Esophagus squamous epithelium (tissue), 5 donors: ENCODE measurements around the gene CEP162. TPM values are rescaled to one million over a fixed set of nuclear protein-coding genes. Genes with fewer than 3 reads are reported as not detected.
"Not testable (repeated sequence)": the region's sequence is repeated elsewhere in the genome, so short reads cannot be mapped to it uniquely, and the experiment has no call there.

ENCODE experiments used
- DNase-seq: peaks from one replicate; lab custom pipeline; 2025; lab: John Stamatoyannopoulos, UW
- H3K27ac ChIP-seq, 4 donors: fragments of 200-600 bp; sonication (generic); one replicate each; pipeline ENCODE4 v1.5.1; 2016 to 2019; ENCODE audit warnings: mild to moderate bottlenecking in 1 of 4
- H3K27me3 ChIP-seq, 4 donors: fragments of 200-600 bp; sonication (generic); 1 replicate in 3 of 4; 2 replicates in 1 of 4; pipeline versions ENCODE4 v1.5.1 to v1.6.0; 2017 to 2021; ENCODE audit warnings: antibody characterized with exemption in 1 of 4
- H3K36me3 ChIP-seq, 3 donors: fragments of 200-600 bp; sonication (generic); one replicate each; pipeline ENCODE4 v1.5.1; 2016 to 2019
- H3K4me1 ChIP-seq, 3 donors: fragments of 200-600 bp; sonication (generic); one replicate each; pipeline ENCODE4 v1.5.1; 2017 to 2019
- H3K4me3 ChIP-seq, 4 donors: fragments of 200-600 bp; sonication (generic); 1 replicate in 3 of 4; 2 replicates in 1 of 4; pipeline ENCODE4 v1.5.1; 2016 to 2019; ENCODE audit warnings: mild to moderate bottlenecking in 2 of 4, moderate library complexity in 1 of 4
- H3K9me3 ChIP-seq, 3 donors: fragments of 200-600 bp; sonication (generic); one replicate each; pipeline ENCODE4 v1.5.1; 2016 to 2019
- POLR2A ChIP-seq, 4 donors: fragments of 450-650 bp; IDR thresholded peaks; one replicate each; pipeline ENCODE4 v1.6.1; 2017; ENCODE audit warnings: antibody characterized with exemption in 4 of 4, mild to moderate bottlenecking in 4 of 4, moderate library complexity in 3 of 4
- WGBS, 2 donors: methylation state at CpG; one replicate each; pipeline ENCODE4 v1.1.5; 2018; 5-methylcytosine and 5-hydroxymethylcytosine counted together
- intact Hi-C: fragments of 100-400 bp; cut with DNase I; formaldehyde crosslinking; loops from one replicate; pipeline ENCODE4 v1.15.0; 2022
- total RNA-seq, 4 donors: library from RNA; depleted of rRNA; stranded (reverse); fragments of >200 nt; gene quantifications; one replicate each; pipeline ENCODE4 v1.1.0, GENCODE V29; 2016
- TF ChIP-seq, protein P1 (sequence below), 6 experiments: fragments of 450-650 bp in 4 of 6; fragments of 200-600 bp in 2 of 6; sonication (generic) in 2 of 6; IDR thresholded peaks; one replicate each; pipeline ENCODE4 v1.5.1; 2016 to 2019; ENCODE audit warnings: antibody characterized with exemption in 6 of 6, mild to moderate bottlenecking in 4 of 6, moderate library complexity in 4 of 6
- donor health status: DM: yes; HTN: yes; CAD: no.

The CEP162 gene
- total RNA-seq, 4 donors from 2014 or later, result 2.9 to 6.4 (median 4.5) TPM

DNA sequence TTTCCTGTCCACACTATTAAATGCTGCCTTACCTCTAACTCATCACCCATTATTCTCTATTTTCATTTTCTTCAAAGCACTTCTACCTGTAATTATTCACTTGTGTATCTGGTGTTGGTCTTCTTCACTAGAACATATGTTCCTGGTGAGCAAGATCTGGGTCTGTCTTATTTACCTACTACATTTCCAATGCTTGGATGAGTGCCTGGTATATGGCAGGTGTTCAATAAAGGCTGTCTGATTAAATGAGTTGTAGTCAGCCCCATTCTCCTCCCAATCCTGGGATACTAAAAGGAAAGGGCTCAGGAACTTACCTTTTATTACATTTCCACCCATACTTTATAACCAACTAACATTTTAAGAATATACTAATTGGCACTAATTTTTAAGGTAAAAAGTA, 61.0 kb downstream of the CEP162 start:
- H3K36me3 ChIP-seq, result peaks cover 0 to 49% (median 0%) of the 10 kb centered on the region in 3 donors
- no peak overlapping the region for H3K27ac ChIP-seq
- H3K9me3 ChIP-seq, result no peaks in the 10 kb centered on the region
- no peak overlapping the region for H3K4me3 ChIP-seq
- no peaks in the 10 kb centered on the region for H3K27me3 ChIP-seq
- intact Hi-C loops, result no loop called here
- no peak for DNase-seq
- H3K4me1 ChIP-seq, result no peaks in the 10 kb centered on the region
- TF ChIP-seq POLR2A (IDR thresholded peaks at IDR 0.05), result no peak
- TF ChIP-seq, protein P1, sequence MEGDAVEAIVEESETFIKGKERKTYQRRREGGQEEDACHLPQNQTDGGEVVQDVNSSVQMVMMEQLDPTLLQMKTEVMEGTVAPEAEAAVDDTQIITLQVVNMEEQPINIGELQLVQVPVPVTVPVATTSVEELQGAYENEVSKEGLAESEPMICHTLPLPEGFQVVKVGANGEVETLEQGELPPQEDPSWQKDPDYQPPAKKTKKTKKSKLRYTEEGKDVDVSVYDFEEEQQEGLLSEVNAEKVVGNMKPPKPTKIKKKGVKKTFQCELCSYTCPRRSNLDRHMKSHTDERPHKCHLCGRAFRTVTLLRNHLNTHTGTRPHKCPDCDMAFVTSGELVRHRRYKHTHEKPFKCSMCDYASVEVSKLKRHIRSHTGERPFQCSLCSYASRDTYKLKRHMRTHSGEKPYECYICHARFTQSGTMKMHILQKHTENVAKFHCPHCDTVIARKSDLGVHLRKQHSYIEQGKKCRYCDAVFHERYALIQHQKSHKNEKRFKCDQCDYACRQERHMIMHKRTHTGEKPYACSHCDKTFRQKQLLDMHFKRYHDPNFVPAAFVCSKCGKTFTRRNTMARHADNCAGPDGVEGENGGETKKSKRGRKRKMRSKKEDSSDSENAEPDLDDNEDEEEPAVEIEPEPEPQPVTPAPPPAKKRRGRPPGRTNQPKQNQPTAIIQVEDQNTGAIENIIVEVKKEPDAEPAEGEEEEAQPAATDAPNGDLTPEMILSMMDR (IDR thresholded peaks at IDR 0.05), result no peak

GRCh38 chr6:84164328-84164727, 63.1 kb downstream of the CEP162 start:
- H3K9me3 ChIP-seq, H3K27me3 ChIP-seq, DNase-seq, H3K27ac ChIP-seq, H3K4me1 ChIP-seq, H3K4me3 ChIP-seq, intact Hi-C loops: not testable (repeated sequence)
- peaks cover 0 to 46% (median 0%) of the 10 kb centered on the region in 3 donors for H3K36me3 ChIP-seq
- WGBS, 2 donors, result 97 to 100% methylated on average over 3 of the region's 3 CpGs

DNA sequence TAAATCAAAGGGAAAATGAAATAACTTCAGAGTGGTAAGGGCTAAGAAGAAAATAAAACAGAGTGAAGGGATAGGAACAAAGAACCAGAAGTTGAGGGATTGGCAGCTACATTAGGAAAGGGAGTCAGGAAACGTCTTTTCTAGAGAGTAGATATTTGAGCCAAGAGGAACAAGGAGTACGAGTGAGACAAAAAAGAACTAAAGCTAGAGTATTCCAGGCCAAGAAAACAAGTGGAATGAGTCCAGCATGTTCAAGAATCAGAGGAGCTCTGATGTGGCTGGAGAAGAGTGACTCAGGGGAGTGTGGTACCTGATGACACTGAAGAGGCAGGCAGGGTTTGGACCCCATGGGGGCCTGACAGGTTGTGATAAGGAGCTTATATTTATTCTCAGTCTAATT, 66.3 kb downstream of the CEP162 start:
- Histone ChIP-seq H3K27me3 (no peaks in the 10 kb centered on the region), H3K4me1 (no peaks in the 10 kb centered on the region), H3K9me3 (no peaks in the 10 kb centered on the region), H3K4me3 (no peak overlapping the region), H3K27ac (no peak overlapping the region), H3K36me3 (peaks cover 0 to 43% (median 0%) of the 10 kb centered on the region in 3 donors)
- TF ChIP-seq, protein P1 (IDR thresholded peaks at IDR 0.05), result no peak
- intact Hi-C loops, result no loop called here
- DNase-seq, result no peak
- 30 to 46% methylated on average over 2 of the region's 2 CpGs for WGBS, 2 donors

- Histone ChIP-seq H3K4me1 (no peaks in the 10 kb centered on the region), H3K9me3 (no peaks in the 10 kb centered on the region), H3K4me3 (no peak overlapping the region), H3K27ac (no peak overlapping the region), H3K27me3 (no peaks in the 10 kb centered on the region), H3K36me3 (peaks cover 0 to 52% (median 6%) of the 10 kb centered on the region in 3 donors)
- no peak for TF ChIP-seq POLR2A (IDR thresholded peaks at IDR 0.05)
- TF ChIP-seq, protein P1 (IDR thresholded peaks at IDR 0.05), result no peak
- intact Hi-C loops, result no loop called here
- 70 to 83% methylated on average over 4 of the region's 4 CpGs for WGBS, 2 donors
- no peak for DNase-seq
Observed at GRCh38 chr6:84156306-84156705, 71.1 kb downstream of the CEP162 start.

DNA sequence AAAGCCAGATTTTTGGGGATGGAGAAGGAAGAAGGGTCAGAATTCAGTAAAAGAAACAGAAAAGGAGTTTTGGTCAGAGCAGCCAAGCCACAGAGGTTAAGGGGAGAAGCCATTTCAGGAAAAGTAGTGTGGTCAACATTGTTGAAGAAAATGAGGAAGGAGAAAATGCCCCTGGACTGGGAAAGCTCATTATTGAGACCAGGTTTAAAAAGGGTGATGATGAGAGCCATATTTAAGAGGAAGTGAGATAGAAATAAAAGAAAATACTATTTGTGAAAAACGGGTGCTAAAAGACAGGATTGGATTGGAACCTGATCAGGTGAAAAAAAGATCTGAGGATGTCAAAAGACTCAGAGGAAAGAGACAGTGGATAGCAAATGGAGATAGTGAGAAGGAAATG, 75.8 kb downstream of the CEP162 start:
- no peaks in the 10 kb centered on the region for H3K9me3 ChIP-seq
- H3K27ac ChIP-seq, result no peak overlapping the region
- WGBS, 2 donors, result 62 to 73% methylated on average over 1 of the region's 1 CpG
- TF ChIP-seq POLR2A (IDR thresholded peaks at IDR 0.05), result no peak
- TF ChIP-seq, protein P1 (IDR thresholded peaks at IDR 0.05), result no peak
- H3K4me1 ChIP-seq, result no peaks in the 10 kb centered on the region
- DNase-seq, result no peak
- intact Hi-C loops, result no loop called here
- peaks cover 0 to 36% (median 6%) of the 10 kb centered on the region in 3 donors for H3K36me3 ChIP-seq
- H3K4me3 ChIP-seq, result no peak overlapping the region
- no peaks in the 10 kb centered on the region for H3K27me3 ChIP-seq

GRCh38 chr6:84150705-84151104, 76.7 kb downstream of the CEP162 start:
- H3K4me3 ChIP-seq, result no peak overlapping the region
- no peak overlapping the region for H3K27ac ChIP-seq
- WGBS, 2 donors, result 82 to 89% methylated on average over 1 of the region's 1 CpG
- TF ChIP-seq, protein P1 (IDR thresholded peaks at IDR 0.05), result no peak
- no peak for TF ChIP-seq POLR2A (IDR thresholded peaks at IDR 0.05)
- intact Hi-C loops, result no loop called here
- no peaks in the 10 kb centered on the region for H3K9me3 ChIP-seq
- peaks cover 0 to 33% (median 6%) of the 10 kb centered on the region in 3 donors for H3K36me3 ChIP-seq
- no peaks in the 10 kb centered on the region for H3K4me1 ChIP-seq
- no peaks in the 10 kb centered on the region for H3K27me3 ChIP-seq
- DNase-seq, result no peak
